Neuronal stem cell (in vitro differentiated cells): Measurements from ENCODE around the gene MFAP1. TPM values are rescaled to one million over a fixed set of nuclear protein-coding genes. Genes with fewer than 3 reads are reported as not detected.

ENCODE experiments used
- DNase-seq: peaks from one replicate; pipeline ENCODE4 v3.0.0-alpha.2; 2013; ENCODE audit warnings: low spot score
- H2AFZ ChIP-seq: one replicate; pipeline ENCODE4 v1.6.1; 2013; ENCODE audit warnings: mild to moderate bottlenecking, low read length, inconsistent platforms
- H2AK5ac ChIP-seq: 2 replicates; pipeline ENCODE4 v1.6.1; 2013; ENCODE audit warnings: low read depth, mild to moderate bottlenecking, inconsistent platforms, low read length, moderate library complexity, mixed read lengths
- H2BK120ac ChIP-seq: 2 replicates; pipeline ENCODE4 v1.6.1; 2013; ENCODE audit warnings: low read depth, mild to moderate bottlenecking, inconsistent platforms, low read length, moderate library complexity, mixed read lengths
- H2BK12ac ChIP-seq: one replicate; pipeline ENCODE4 v1.6.1; 2013; ENCODE audit warnings: low read length, inconsistent platforms
- H2BK15ac ChIP-seq: 2 replicates; pipeline ENCODE4 v1.6.1; 2013; ENCODE audit warnings: mild to moderate bottlenecking, low read length, inconsistent platforms, mixed read lengths
- H2BK5ac ChIP-seq: one replicate; pipeline ENCODE4 v1.6.1; 2013; ENCODE audit warnings: inconsistent platforms, mild to moderate bottlenecking, low read length, moderate library complexity
- H3K14ac ChIP-seq: one replicate; pipeline ENCODE4 v1.6.1; 2013; ENCODE audit warnings: low read length, inconsistent platforms
- H3K18ac ChIP-seq: 2 replicates; pipeline ENCODE4 v1.6.1; 2013; ENCODE audit warnings: low read length, inconsistent platforms
- H3K23ac ChIP-seq: 2 replicates; pipeline ENCODE4 v1.6.1; 2013; ENCODE audit warnings: low read depth, mild to moderate bottlenecking, mixed read lengths, low read length, inconsistent platforms; ENCODE audit not compliant: poor library complexity
- H3K27ac ChIP-seq: replicated peaks from 3 replicates; pipeline ENCODE4 v1.5.1; 2013; ENCODE audit warnings: low read length, inconsistent platforms
- H3K27me3 ChIP-seq, 3 experiments: 2 replicates each; pipeline ENCODE4 v1.6.1; 2013; ENCODE audit warnings: low read length in 3 of 3, mild to moderate bottlenecking in 2 of 3, inconsistent platforms in 1 of 3, low read depth in 1 of 3, mixed read lengths in 1 of 3, moderate library complexity in 1 of 3; ENCODE audit not compliant: control insufficient read depth in 3 of 3, insufficient read depth in 3 of 3
- H3K36me3 ChIP-seq, 2 donors: replicated peaks in 1 of 2; 2 replicates each; pipeline ENCODE4 v1.6.1; 2013; ENCODE audit warnings: low read length in 2 of 2; ENCODE audit not compliant: control insufficient read depth in 2 of 2, insufficient read depth in 2 of 2
- H3K4ac ChIP-seq: 2 replicates; pipeline ENCODE4 v1.6.1; 2013; ENCODE audit warnings: inconsistent platforms, mild to moderate bottlenecking, low read length, moderate library complexity
- H3K4me1 ChIP-seq, 2 donors: 1 replicate in 1 of 2; 2 replicates in 1 of 2; pipeline ENCODE4 v1.6.1; 2013; ENCODE audit warnings: low read length in 2 of 2, low read depth in 1 of 2; ENCODE audit not compliant: control insufficient read depth in 2 of 2, insufficient read depth in 1 of 2
- H3K4me2 ChIP-seq: one replicate; pipeline ENCODE4 v1.6.1; 2013; ENCODE audit warnings: mild to moderate bottlenecking, low read length, inconsistent platforms; ENCODE audit not compliant: insufficient read depth, poor library complexity, severe bottlenecking
- H3K4me3 ChIP-seq, 2 donors: 2 replicates each; pipeline ENCODE4 v1.5.1; 2013; ENCODE audit warnings: low read length in 2 of 2, mild to moderate bottlenecking in 2 of 2, inconsistent platforms in 1 of 2, moderate library complexity in 1 of 2
- H3K79me1 ChIP-seq: one replicate; pipeline ENCODE4 v1.6.1; 2013; ENCODE audit warnings: low read depth, mild to moderate bottlenecking, inconsistent platforms, low read length, moderate library complexity
- H3K9ac ChIP-seq: one replicate; pipeline ENCODE4 v1.6.1; 2013; ENCODE audit warnings: mild to moderate bottlenecking, low read depth, low read length, inconsistent platforms; ENCODE audit not compliant: poor library complexity
- H3K9me3 ChIP-seq, 2 donors: replicated peaks in 1 of 2; 2 replicates each; pipeline versions ENCODE3 to v1.6.1; 2013; ENCODE audit warnings: low read length in 2 of 2, mild to moderate bottlenecking in 2 of 2, inconsistent platforms in 1 of 2, low read depth in 1 of 2, mixed read lengths in 1 of 2, moderate library complexity in 1 of 2; ENCODE audit not compliant: control insufficient read depth in 2 of 2, insufficient read depth in 1 of 2
- H4K8ac ChIP-seq: one replicate; pipeline ENCODE4 v1.6.1; 2013; ENCODE audit warnings: low read depth, mild to moderate bottlenecking, inconsistent platforms, low read length, moderate library complexity
- H4K91ac ChIP-seq: one replicate; pipeline ENCODE4 v1.6.1; 2013; ENCODE audit warnings: low read length, low read depth, mild to moderate bottlenecking, inconsistent platforms; ENCODE audit not compliant: poor library complexity
- WGBS, 2 donors: extraction: QIAGEN DNeasy Blood & Tissue Kit; methylation state at CpG; one replicate each; pipeline ENCODE4 v1.1.7; 2013; ENCODE audit warnings: missing lambda C conversion rate in 2 of 2, mixed read lengths in 1 of 2; ENCODE audit not compliant: insufficient read length in 2 of 2, insufficient replicate concordance in 1 of 2; ENCODE audit errors: extremely low coverage in 2 of 2; 5-methylcytosine and 5-hydroxymethylcytosine counted together
- polyA plus RNA-seq, 2 experiments: library from polyadenylated mRNA; stranded (reverse); fragments of 200-250 nt; gene quantifications; one replicate each; pipeline ENCODE4 v1.2.3, GENCODE V29; 2013

MFAP1 gene, protein sequence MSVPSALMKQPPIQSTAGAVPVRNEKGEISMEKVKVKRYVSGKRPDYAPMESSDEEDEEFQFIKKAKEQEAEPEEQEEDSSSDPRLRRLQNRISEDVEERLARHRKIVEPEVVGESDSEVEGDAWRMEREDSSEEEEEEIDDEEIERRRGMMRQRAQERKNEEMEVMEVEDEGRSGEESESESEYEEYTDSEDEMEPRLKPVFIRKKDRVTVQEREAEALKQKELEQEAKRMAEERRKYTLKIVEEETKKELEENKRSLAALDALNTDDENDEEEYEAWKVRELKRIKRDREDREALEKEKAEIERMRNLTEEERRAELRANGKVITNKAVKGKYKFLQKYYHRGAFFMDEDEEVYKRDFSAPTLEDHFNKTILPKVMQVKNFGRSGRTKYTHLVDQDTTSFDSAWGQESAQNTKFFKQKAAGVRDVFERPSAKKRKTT
- polyA plus RNA-seq (2013, experiment 1 of 2) = 36.3 TPM
- polyA plus RNA-seq (2013, experiment 2 of 2) = 36.0 TPM

DNA sequence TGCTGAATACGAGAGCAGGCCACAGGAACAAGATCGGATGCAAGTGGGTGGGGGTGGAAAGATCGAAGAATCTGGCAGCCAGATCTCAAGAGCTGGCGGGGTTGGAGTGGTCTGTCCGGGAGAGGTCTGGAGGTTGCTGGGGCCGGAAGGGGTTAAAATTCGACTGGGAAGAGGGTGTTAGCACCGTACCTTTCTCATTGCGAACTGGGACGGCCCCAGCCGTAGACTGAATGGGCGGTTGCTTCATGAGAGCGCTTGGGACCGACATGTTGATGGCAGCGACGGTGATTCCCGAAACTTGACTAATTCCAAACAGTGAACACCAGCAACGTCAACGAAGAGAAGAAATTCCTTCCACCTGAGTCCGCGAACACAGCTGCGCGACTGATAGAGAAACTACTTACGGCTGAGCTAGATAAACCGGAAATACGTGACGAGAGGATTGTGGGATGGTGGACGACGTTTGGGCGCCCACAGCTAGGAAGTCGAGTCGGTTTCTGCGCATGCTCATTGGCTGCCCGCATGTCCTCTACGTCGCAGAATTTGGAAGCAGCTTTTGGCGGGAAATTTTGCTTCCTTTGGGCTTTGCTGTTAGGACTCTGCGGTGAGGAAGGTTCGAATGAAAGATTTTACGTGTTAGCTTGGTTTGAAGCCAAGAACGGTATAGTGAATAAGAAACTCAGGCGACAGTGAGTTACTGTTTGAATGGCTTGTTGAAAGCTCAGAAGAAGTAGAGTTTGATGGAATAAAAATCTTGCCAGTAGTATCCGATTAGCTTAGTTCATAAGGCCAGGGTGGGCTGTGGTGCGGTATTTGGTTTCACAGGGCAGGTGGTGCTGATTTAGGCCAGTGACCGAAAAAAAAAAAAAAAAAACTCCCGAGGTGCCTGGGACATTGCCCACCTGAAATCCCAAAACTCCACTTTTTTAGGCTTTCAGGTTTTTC is at the start of gene MFAP1:
TSS of gene MFAP1 (minus strand) at position 389 of the 945 bp plus-strand sequence. CDS start at position 268, 121 bp downstream.
- WGBS, 2 donors = no CpG with 5 or more reads among the region's 46 CpGs
- H3K4me1 ChIP-seq = peaks cover 3 to 4% of the 10 kb centered on the region in 2 donors
- peak within 1 kb of the TSS; percentile 71 for H3K9ac ChIP-seq
- H2AK5ac ChIP-seq = no peak within 1 kb of the TSS
- no peak within 1 kb of the TSS for H3K23ac ChIP-seq
- H3K4me2 ChIP-seq = peak within 1 kb of the TSS; percentile 66
- no peak within 1 kb of the TSS for H2BK15ac ChIP-seq
- no peak within 1 kb of the TSS for H2BK12ac ChIP-seq
- DNase-seq = peak; percentile 72
- no peak within 1 kb of the TSS for H3K14ac ChIP-seq
- peak within 1 kb of the TSS; percentile 94 for H3K18ac ChIP-seq
- no peaks in the 10 kb centered on the region for H3K9me3 ChIP-seq
- H2BK5ac ChIP-seq = no peak within 1 kb of the TSS
- no peak within 1 kb of the TSS for H2BK120ac ChIP-seq
- no peak within 1 kb of the TSS for H4K8ac ChIP-seq
- H4K91ac ChIP-seq = no peak within 1 kb of the TSS
- H3K4ac ChIP-seq = no peak within 1 kb of the TSS
- no peaks in the 10 kb centered on the region for H3K27me3 ChIP-seq
- H3K27ac ChIP-seq = peak within 1 kb of the TSS; percentile 42
- no peaks in the 10 kb centered on the region for H3K79me1 ChIP-seq
- peaks cover 3 to 43% of the 10 kb centered on the region in 2 donors for H3K36me3 ChIP-seq
- H3K4me3 ChIP-seq = peak within 1 kb of the TSS; percentile 73 to 94
- H2AFZ ChIP-seq = peak within 1 kb of the TSS; percentile 86

DNA sequence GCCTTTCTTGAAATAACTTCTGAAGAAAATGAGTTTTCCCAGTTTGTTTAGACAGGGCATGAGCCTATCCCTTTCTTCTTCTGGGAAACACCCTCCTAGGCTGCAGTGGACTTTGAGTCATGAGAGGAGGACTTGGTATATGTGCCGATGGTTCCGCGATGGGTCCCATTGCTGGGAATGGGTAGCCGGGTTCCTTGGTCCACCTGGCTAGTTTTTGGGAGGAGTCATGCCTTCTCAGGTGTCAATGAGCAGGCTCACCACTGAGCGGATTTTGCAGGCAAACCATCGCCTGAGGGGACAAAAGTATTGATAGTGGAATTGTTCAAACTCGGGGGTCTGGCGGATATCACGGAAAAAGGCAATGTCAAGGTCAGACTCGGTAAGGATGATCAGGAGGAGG is 49.2 kb upstream of the MFAP1 start:
- H2BK120ac ChIP-seq = no peak overlapping the region
- WGBS, 2 donors = no CpG with 5 or more reads among the region's 10 CpGs
- H3K9me3 ChIP-seq = no peaks in the 10 kb centered on the region

DNA sequence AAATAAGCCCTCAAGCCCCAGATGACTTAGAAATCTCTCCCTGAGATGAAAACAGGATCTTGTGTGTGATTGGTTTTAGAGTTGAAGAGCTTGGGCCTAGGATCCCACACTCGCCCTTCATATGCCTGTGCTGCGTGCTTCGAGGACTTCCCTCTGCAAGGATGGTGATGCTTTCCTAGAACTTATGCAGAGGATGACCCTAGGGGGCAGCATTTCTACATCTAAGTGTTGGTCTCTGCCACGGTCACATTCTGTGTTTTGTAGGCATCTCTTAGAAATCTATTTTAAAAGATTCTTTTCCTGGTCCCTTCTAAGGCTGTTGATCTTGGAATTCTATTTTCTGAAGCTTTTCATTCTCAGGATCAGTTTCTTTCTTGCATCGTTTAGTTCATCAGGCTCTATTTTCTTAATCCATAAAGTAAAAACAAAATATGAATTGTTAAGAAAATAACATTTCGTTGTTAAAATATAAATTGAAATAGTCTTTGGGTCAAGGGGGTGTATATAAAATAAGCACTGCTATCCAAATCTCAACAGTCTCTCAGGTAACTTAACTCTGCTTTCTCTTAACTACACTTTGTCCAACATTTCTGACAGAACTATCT is 48.0 kb upstream of the MFAP1 start:
- H2BK5ac ChIP-seq = no peak overlapping the region
- no peak overlapping the region for H3K27ac ChIP-seq
- no peaks in the 10 kb centered on the region for H3K9me3 ChIP-seq
- H2BK120ac ChIP-seq = no peak overlapping the region
- H3K4me2 ChIP-seq = no peak overlapping the region
- H3K36me3 ChIP-seq = peaks cover 7 to 75% of the 10 kb centered on the region in 2 donors
- H3K4ac ChIP-seq = no peak overlapping the region
- no peak overlapping the region for H2AK5ac ChIP-seq
- DNase-seq = peak; percentile 40
- H3K23ac ChIP-seq = no peak overlapping the region
- no peak overlapping the region for H2AFZ ChIP-seq
- no peaks in the 10 kb centered on the region for H3K4me1 ChIP-seq
- H3K18ac ChIP-seq = no peak overlapping the region
- no peak overlapping the region for H3K14ac ChIP-seq
- H2BK15ac ChIP-seq = no peak overlapping the region
- H3K79me1 ChIP-seq = no peaks in the 10 kb centered on the region
- no peaks in the 10 kb centered on the region for H3K27me3 ChIP-seq
- no peak overlapping the region for H4K8ac ChIP-seq
- no peak overlapping the region for H3K9ac ChIP-seq
- H2BK12ac ChIP-seq = no peak overlapping the region
- no peak overlapping the region for H3K4me3 ChIP-seq
- no CpG with 5 or more reads among the region's 6 CpGs for WGBS, 2 donors
- H4K91ac ChIP-seq = no peak overlapping the region

More for the DNA sequence above, 49.2 kb upstream of the MFAP1 start:
- no peak overlapping the region for H3K4me2 ChIP-seq
- no peak overlapping the region for H2BK12ac ChIP-seq
- no peak overlapping the region for H3K27ac ChIP-seq
- no peak overlapping the region for H2AFZ ChIP-seq
- no peak overlapping the region for H2BK5ac ChIP-seq
- H3K79me1 ChIP-seq = no peaks in the 10 kb centered on the region
- no peak overlapping the region for H3K23ac ChIP-seq
- no peak overlapping the region for H2BK15ac ChIP-seq
- H4K8ac ChIP-seq = no peak overlapping the region
- no peak overlapping the region for H4K91ac ChIP-seq
- no peaks in the 10 kb centered on the region for H3K4me1 ChIP-seq
- peaks cover 7 to 76% of the 10 kb centered on the region in 2 donors for H3K36me3 ChIP-seq
- H3K4ac ChIP-seq = no peak overlapping the region
- no peak overlapping the region for H2AK5ac ChIP-seq
- no peaks in the 10 kb centered on the region for H3K27me3 ChIP-seq
- DNase-seq = no peak
- H3K4me3 ChIP-seq = no peak overlapping the region
- no peak overlapping the region for H3K14ac ChIP-seq
- H3K18ac ChIP-seq = no peak overlapping the region
- no peak overlapping the region for H3K9ac ChIP-seq
